ENCODE data around the gene MCRIP1. TPM values are rescaled to one million over a fixed set of nuclear protein-coding genes. Genes with fewer than 3 reads are reported as not detected.

The MCRIP1 gene
- total and polyA plus RNA-seq, 10 of the 15 experiments (the other 5 are each of a cell fraction or from before 2014, with no cell fraction given) = 0.31 to 54.4 (median 30.8) TPM

- no peak overlapping the region for H3K27ac ChIP-seq (ENCODE audit: control insufficient read depth, insufficient read depth)
- H3K9me3 ChIP-seq (replicated peaks; ENCODE audit: control insufficient read depth, insufficient read depth, low read length) = no peaks in the 10 kb centered on the region
- no peak overlapping the region for H3K4me2 ChIP-seq (ENCODE audit: control insufficient read depth, insufficient read depth)
- CTCF ChIA-PET = no interaction called here
- DNase-seq (ENCODE audit: low read depth, low spot score) = no peak
- H3K4me3 ChIP-seq = no peak overlapping the region
- in situ Hi-C loops (cut with MboI) (no loop called here), intact Hi-C loops (cut with micrococcal nuclease; ENCODE audit: unreplicated experiment) (no loop called here)
- 99% methylated on average over 12 of the region's 12 CpGs for WGBS (ENCODE audit: insufficient coverage, insufficient replicate concordance, low lambda C conversion rate, missing lambda C conversion rate)
- no TSS peak for BruUV-seq (replicated peaks)
- H3K27me3 ChIP-seq (replicated peaks in 1 of 2; ENCODE audit: control insufficient read depth in 2 of 2, insufficient read depth in 2 of 2, low read length in 1 of 2) = no peaks in the 10 kb centered on the region
- H3K4me1 ChIP-seq (ENCODE audit: control insufficient read depth, insufficient read depth, low read length) = no peaks in the 10 kb centered on the region; the same call in 1 of the 2 replicates
- no peak for FAIRE-seq
- peaks cover 5% of the 10 kb centered on the region for H3K79me2 ChIP-seq (ENCODE audit: control insufficient read depth, insufficient read depth, low read length)
- H3K36me3 ChIP-seq (ENCODE audit: control insufficient read depth in 2 of 2, insufficient read depth in 2 of 2, low read length in 1 of 2) = peaks cover 29 to 31% of the 10 kb centered on the region in 2 experiments
- SMC1A ChIA-PET (ENCODE audit: uncharacterized antibody, unreplicated experiment) = no interaction called here
- no peak overlapping the region for H3K9ac ChIP-seq (ENCODE audit: control insufficient read depth, insufficient read depth, low read length)
- RAD21 ChIA-PET (ENCODE audit: unreplicated experiment) = no interaction called here
- POLR2A ChIA-PET = interaction anchor here (1.2 kb wide), 1 partner anchor 15 kb away, joined by 3 read pairs; no protein-coding TSS in a partner anchor
- TF ChIP-seq POLR2A (IDR thresholded peaks at IDR 0.05; ENCODE audit: low read depth, low read length) (peak; percentile 45), BCL11A (IDR thresholded peaks at IDR 0.05; ENCODE audit: low read depth, low read length) (no peak)
- no peak for ATAC-seq
- H2AFZ ChIP-seq (ENCODE audit: control insufficient read depth, low read depth, low read length) = no peak overlapping the region
- no peaks in the 10 kb centered on the region for H4K20me1 ChIP-seq (ENCODE audit: control insufficient read depth, insufficient read depth)
Observed at GRCh38 chr17:81852237-81852636, 19.1 kb upstream of the MCRIP1 start.

GRCh38 chr17:81851423-81851822 lies 18.3 kb upstream of the MCRIP1 start:
- ChIA-PET POLR2A (no interaction called here), CTCF (interaction anchor here (1.8 kb wide), 1 partner anchor 167 kb away, joined by 3 read pairs; no protein-coding TSS in a partner anchor), SMC1A (ENCODE audit: uncharacterized antibody, unreplicated experiment) (no interaction called here), RAD21 (ENCODE audit: unreplicated experiment) (no interaction called here)
- Histone ChIP-seq H3K4me2 (ENCODE audit: control insufficient read depth, insufficient read depth) (no peak overlapping the region), H3K79me2 (ENCODE audit: control insufficient read depth, insufficient read depth, low read length) (no peaks in the 10 kb centered on the region; the same call in none of the 2 replicates), H3K27me3 (replicated peaks in 1 of 2; ENCODE audit: control insufficient read depth in 2 of 2, insufficient read depth in 2 of 2, low read length in 1 of 2) (no peaks in the 10 kb centered on the region), H3K36me3 (ENCODE audit: control insufficient read depth in 2 of 2, insufficient read depth in 2 of 2, low read length in 1 of 2) (peaks cover 35 to 37% of the 10 kb centered on the region in 2 experiments), H4K20me1 (ENCODE audit: control insufficient read depth, insufficient read depth) (no peaks in the 10 kb centered on the region), H3K4me3 (no peak overlapping the region), H3K9me3 (replicated peaks; ENCODE audit: control insufficient read depth, insufficient read depth, low read length) (no peaks in the 10 kb centered on the region), H3K27ac (ENCODE audit: control insufficient read depth, insufficient read depth) (no peak overlapping the region), H3K9ac (ENCODE audit: control insufficient read depth, insufficient read depth, low read length) (no peak overlapping the region), H3K4me1 (ENCODE audit: control insufficient read depth, insufficient read depth, low read length) (no peaks in the 10 kb centered on the region; the same call in 1 of the 2 replicates), H2AFZ (ENCODE audit: control insufficient read depth, low read depth, low read length) (no peak overlapping the region)
- intact Hi-C loops (cut with micrococcal nuclease; ENCODE audit: unreplicated experiment) (no loop called here), in situ Hi-C loops (cut with MboI) (no loop called here)
- TF ChIP-seq POLR2A (IDR thresholded peaks at IDR 0.05; ENCODE audit: low read depth, low read length) (peak; percentile 43; the same call in 1 of the 2 replicates), MTA2 (IDR thresholded peaks at IDR 0.05; ENCODE audit: low read depth) (no peak)
- FAIRE-seq (no peak), ATAC-seq (no peak), DNase-seq (ENCODE audit: low read depth, low spot score) (no peak)
- 99% methylated on average over 16 of the region's 16 CpGs for WGBS (ENCODE audit: insufficient coverage, insufficient replicate concordance, low lambda C conversion rate, missing lambda C conversion rate)
- BruUV-seq (replicated peaks) = no TSS peak
